ENCODE results near the gene CHPF2. TPM values are rescaled to one million over a fixed set of nuclear protein-coding genes. Genes with fewer than 3 reads are reported as not detected.

Gene CHPF2
- total RNA-seq, 2 experiments from 2014 or later: 23.7 to 27.3 TPM

DNA sequence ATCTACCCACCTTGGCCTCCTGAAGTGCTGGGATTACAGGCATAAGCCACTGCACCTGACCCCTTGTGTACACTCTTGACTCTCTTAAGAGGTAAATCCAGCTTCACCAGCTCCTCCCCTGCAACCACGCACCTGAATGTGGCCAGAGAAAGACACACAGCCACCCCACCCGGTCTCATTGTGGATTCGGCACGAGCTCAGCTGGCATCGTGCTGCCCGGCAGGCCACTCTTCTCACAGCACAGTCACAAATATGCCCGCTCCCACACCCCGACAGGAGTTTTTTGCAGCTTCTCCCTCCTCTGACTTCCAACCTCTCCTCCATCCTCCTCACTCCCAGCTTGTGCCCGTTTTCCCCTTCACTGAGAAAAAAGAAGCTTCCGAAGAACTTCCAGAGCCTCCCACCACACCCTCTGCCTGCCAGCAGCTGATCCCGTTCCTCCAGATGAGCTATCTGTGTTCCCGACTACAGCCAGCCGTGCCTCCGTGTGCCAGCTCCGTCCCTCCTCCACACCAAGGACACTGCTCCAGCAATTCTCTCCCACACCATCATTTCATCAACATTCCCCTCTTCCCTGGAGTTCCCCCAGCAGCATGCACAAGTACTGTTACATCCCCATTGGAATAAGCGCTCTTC is 24.2 kb downstream of the CHPF2 start:
- TF ChIP-seq, protein P1, sequence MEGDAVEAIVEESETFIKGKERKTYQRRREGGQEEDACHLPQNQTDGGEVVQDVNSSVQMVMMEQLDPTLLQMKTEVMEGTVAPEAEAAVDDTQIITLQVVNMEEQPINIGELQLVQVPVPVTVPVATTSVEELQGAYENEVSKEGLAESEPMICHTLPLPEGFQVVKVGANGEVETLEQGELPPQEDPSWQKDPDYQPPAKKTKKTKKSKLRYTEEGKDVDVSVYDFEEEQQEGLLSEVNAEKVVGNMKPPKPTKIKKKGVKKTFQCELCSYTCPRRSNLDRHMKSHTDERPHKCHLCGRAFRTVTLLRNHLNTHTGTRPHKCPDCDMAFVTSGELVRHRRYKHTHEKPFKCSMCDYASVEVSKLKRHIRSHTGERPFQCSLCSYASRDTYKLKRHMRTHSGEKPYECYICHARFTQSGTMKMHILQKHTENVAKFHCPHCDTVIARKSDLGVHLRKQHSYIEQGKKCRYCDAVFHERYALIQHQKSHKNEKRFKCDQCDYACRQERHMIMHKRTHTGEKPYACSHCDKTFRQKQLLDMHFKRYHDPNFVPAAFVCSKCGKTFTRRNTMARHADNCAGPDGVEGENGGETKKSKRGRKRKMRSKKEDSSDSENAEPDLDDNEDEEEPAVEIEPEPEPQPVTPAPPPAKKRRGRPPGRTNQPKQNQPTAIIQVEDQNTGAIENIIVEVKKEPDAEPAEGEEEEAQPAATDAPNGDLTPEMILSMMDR (IDR thresholded peaks at IDR 0.05): no peak
- ChIA-PET CTCF (interaction anchor here (0.6 to 0.9 kb wide), 3 partner anchors 13 to 145 kb away, joined by 3 read pairs; no protein-coding TSS in a partner anchor), POLR2A (interaction anchor here (0.9 kb wide), 1 partner anchor 19 kb away, joined by 3 read pairs; no protein-coding TSS in a partner anchor)
- intact Hi-C loops (cut with micrococcal nuclease): no loop called here
- Mint-ChIP-seq H3K27ac (no peak overlapping the region), H3K4me3 (no peak overlapping the region), H3K36me3 (ENCODE audit: low read depth) (no peaks in the 10 kb centered on the region), H3K4me1 (ENCODE audit: low read depth) (peaks cover 3% of the 10 kb centered on the region), H3K27me3 (peaks cover 6% of the 10 kb centered on the region), H3K9me3 (no peaks in the 10 kb centered on the region)
- ATAC-seq (no peak), DNase-seq (no peak)

DNA sequence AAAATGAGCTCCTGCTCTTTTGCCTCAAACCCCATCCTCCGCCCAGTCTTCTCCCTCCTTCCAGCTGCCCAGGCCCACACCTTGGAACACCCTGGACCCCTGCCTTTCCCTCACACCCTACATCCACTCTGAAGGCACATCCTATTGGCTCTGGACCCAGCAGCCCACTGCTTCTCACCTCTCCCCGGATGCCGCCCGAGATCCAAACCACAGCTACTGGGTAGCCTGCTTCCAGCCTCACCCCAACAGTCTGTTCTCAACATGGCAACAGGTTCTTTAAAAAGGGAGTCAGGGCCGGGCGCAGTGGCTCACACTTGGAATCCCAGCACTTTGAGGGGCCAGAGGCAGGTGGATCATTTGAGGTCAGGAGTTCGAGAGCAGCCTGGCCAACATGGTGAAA is 25.7 kb downstream of the CHPF2 start:
- intact Hi-C loops (cut with micrococcal nuclease): no loop called here
- no peak for DNase-seq
- TF ChIP-seq, protein P1 (IDR thresholded peaks at IDR 0.05): no peak
- H3K27me3 Mint-ChIP-seq: no peaks in the 10 kb centered on the region
- no peaks in the 10 kb centered on the region for H3K36me3 Mint-ChIP-seq (ENCODE audit: low read depth)
- no peaks in the 10 kb centered on the region for H3K9me3 Mint-ChIP-seq
- no peaks in the 10 kb centered on the region for H3K4me1 Mint-ChIP-seq (ENCODE audit: low read depth)
- no peak for ATAC-seq
- no peak overlapping the region for H3K4me3 Mint-ChIP-seq
- H3K27ac Mint-ChIP-seq: no peak overlapping the region
- ChIA-PET POLR2A (no interaction called here), CTCF (no interaction called here)

DNA sequence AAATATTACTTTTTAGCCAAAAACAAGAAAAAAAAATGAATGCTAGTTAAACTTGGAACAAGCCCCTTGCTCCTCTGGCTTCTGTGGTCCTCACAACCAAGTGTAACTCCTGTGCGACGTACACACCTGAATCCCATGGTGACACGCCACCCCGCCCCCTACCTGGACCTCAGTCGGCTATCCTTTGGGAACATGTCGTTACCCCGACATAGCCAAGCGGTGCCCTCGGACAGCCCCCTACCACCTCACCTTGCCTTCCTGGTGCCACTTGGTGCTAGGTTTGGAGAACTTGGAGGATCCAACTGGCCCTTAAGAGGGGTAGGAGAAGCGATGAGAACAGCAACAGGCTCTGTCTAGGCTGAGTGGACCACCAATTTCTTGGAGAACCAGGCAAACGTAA is 28.2 kb downstream of the CHPF2 start:
- H3K27ac Mint-ChIP-seq: no peak overlapping the region
- no peaks in the 10 kb centered on the region for H3K36me3 Mint-ChIP-seq (ENCODE audit: low read depth)
- DNase-seq (no peak), ATAC-seq (no peak)
- no peaks in the 10 kb centered on the region for H3K9me3 Mint-ChIP-seq
- CTCF ChIA-PET: interaction anchor here (0.8 kb wide), 1 partner anchor 8 kb away, joined by 3 read pairs; no protein-coding TSS in a partner anchor
- intact Hi-C loops (cut with micrococcal nuclease): loop anchor here (5.0 kb wide), 1 partner anchor 192 kb away; no protein-coding TSS in a partner anchor
- no peaks in the 10 kb centered on the region for H3K4me1 Mint-ChIP-seq (ENCODE audit: low read depth)
- POLR2A ChIA-PET: interaction anchor here (1.0 kb wide), 1 partner anchor 16 kb away, joined by 3 read pairs; no protein-coding TSS in a partner anchor
- H3K27me3 Mint-ChIP-seq: no peaks in the 10 kb centered on the region
- no peak overlapping the region for H3K4me3 Mint-ChIP-seq
- TF ChIP-seq, protein P1 (IDR thresholded peaks at IDR 0.05): no peak

DNA sequence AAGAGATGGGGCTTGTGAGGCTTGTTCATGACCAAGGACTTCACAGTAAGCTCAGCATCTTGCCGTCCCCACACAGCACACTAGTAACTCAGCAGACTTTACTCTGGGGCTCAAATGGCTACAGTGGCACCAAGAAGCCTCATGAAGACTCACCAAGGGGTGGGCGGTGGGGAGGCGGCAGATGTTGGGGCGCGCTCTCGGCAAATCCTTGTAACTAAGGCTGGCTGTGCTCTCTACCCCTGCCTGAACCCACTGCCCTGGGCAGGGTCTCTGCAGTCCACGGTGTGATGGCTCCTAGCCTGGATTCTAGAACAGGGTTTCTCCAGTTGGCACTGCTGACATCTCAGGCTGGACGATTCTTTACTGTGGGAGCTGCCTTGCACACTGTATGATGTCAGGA is 28.6 kb downstream of the CHPF2 start:
- POLR2A ChIA-PET: interaction anchor here (1.0 kb wide), 1 partner anchor 17 kb away, joined by 3 read pairs; no protein-coding TSS in a partner anchor
- Mint-ChIP-seq H3K4me3 (no peak overlapping the region), H3K9me3 (no peaks in the 10 kb centered on the region), H3K27me3 (no peaks in the 10 kb centered on the region), H3K4me1 (ENCODE audit: low read depth) (no peaks in the 10 kb centered on the region), H3K27ac (no peak overlapping the region), H3K36me3 (ENCODE audit: low read depth) (no peaks in the 10 kb centered on the region)
- CTCF ChIA-PET: interaction anchor here (0.9 kb wide), 1 partner anchor 15 kb away, joined by 5 read pairs; no protein-coding TSS in a partner anchor
- ATAC-seq: no peak
- intact Hi-C loops (cut with micrococcal nuclease): loop anchor here (5.0 kb wide), 1 partner anchor 191 kb away; no protein-coding TSS in a partner anchor
- DNase-seq: no peak
- TF ChIP-seq, protein P1 (IDR thresholded peaks at IDR 0.05): no peak

DNA sequence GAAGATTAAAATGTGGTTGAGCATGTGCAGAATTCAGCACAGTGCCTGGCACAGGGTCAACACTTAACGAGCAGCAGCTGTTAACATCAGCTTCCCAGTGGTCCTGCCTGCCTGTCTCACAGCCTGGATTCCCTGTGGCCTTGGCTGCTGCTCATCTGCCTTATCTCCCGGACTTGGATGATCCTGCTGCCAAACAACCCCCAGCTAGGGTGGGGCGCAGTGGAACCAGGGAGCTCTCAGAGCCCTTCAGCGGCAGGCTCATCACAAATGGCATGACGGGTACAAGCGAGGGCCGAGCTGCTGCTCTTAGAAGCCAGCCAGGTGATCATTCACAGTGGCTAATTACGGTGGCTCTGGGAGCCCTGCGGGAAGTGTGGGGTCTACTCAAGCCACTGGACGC is 29.2 kb downstream of the CHPF2 start:
- TF ChIP-seq, protein P1 (IDR thresholded peaks at IDR 0.05): no peak
- Mint-ChIP-seq H3K4me1 (ENCODE audit: low read depth) (no peaks in the 10 kb centered on the region), H3K9me3 (no peaks in the 10 kb centered on the region), H3K27me3 (no peaks in the 10 kb centered on the region), H3K36me3 (ENCODE audit: low read depth) (no peaks in the 10 kb centered on the region), H3K27ac (no peak overlapping the region), H3K4me3 (no peak overlapping the region)
- DNase-seq: no peak
- no peak for ATAC-seq
- POLR2A ChIA-PET: interaction anchor here (1.0 to 1.6 kb wide), 4 partner anchors 12 to 101 kb away, joined by 3 read pairs; no protein-coding TSS in a partner anchor
- intact Hi-C loops (cut with micrococcal nuclease): loop anchor here (5.0 kb wide), 1 partner anchor 191 kb away; no protein-coding TSS in a partner anchor
- CTCF ChIA-PET: interaction anchor here (0.9 to 2.5 kb wide), 2 partner anchors 15 to 17 kb away, joined by 5 to 14 read pairs; no protein-coding TSS in a partner anchor
